ENCODE data around the gene CLEC4A. TPM values are rescaled to one million over a fixed set of nuclear protein-coding genes. Genes with fewer than 3 reads are reported as not detected.
"Not testable (repeated sequence)": the region's sequence is repeated elsewhere in the genome, so short reads cannot be mapped to it uniquely, and the experiment has no call there.

CLEC4A gene
- total RNA-seq, 4 donors from 2014 or later: 0.62 to 11.6 (median 2.4) TPM

GRCh38 chr12:8080120-8080519 is 43.3 kb upstream of the CLEC4A start:
- DNase-seq (ENCODE audit: low spot score in 2 of 2): no peak
- TF ChIP-seq, protein P1, sequence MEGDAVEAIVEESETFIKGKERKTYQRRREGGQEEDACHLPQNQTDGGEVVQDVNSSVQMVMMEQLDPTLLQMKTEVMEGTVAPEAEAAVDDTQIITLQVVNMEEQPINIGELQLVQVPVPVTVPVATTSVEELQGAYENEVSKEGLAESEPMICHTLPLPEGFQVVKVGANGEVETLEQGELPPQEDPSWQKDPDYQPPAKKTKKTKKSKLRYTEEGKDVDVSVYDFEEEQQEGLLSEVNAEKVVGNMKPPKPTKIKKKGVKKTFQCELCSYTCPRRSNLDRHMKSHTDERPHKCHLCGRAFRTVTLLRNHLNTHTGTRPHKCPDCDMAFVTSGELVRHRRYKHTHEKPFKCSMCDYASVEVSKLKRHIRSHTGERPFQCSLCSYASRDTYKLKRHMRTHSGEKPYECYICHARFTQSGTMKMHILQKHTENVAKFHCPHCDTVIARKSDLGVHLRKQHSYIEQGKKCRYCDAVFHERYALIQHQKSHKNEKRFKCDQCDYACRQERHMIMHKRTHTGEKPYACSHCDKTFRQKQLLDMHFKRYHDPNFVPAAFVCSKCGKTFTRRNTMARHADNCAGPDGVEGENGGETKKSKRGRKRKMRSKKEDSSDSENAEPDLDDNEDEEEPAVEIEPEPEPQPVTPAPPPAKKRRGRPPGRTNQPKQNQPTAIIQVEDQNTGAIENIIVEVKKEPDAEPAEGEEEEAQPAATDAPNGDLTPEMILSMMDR (IDR thresholded peaks at IDR 0.05): no peak
- no peak for TF ChIP-seq POLR2A (IDR thresholded peaks at IDR 0.05)
- intact Hi-C loops (cut with DNase I; ENCODE audit: low total_unique reads): no loop called here
- H3K4me3 ChIP-seq (ENCODE audit: low read depth, poor library complexity, severe bottlenecking): no peak overlapping the region

DNA sequence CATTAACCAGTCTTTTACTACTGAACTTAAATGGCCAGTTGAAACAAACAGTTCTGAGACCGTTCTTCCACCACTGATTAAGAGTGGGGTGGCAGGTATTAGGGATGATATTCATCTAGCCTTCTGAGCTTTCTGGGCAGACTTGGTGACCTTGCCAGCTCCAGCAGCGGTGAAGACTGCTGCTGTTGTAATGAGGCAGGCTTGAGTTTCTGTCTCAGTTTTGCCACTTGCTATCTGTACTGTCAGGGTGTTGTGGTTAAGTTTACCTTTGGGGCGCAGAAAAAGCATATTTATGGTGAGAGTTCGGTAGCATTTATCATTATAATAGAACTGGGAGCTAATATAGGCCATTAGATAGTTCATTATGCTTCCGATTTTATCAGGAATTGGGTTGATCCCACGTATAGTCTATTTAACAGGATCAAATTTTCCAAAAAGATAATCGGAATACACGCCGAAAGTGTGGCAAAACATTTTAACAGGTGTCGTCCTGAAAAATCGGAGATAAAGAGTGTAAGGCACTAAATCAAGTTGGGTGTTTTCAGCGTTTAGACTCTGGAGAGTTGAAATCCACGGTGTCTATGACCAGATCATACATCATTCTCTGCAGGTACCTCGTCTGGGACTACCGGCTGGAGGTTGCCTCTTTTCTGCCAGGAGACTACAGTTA is 42.0 kb upstream of the CLEC4A start:
- no peak for DNase-seq (ENCODE audit: low spot score in 2 of 2)
- TF ChIP-seq POLR2A (IDR thresholded peaks at IDR 0.05): no peak
- TF ChIP-seq, protein P1 (IDR thresholded peaks at IDR 0.05): no peak
- H3K4me3 ChIP-seq (ENCODE audit: low read depth, poor library complexity, severe bottlenecking): peak overlapping the region; percentile 53
- WGBS, 2 donors: 1 to 2% methylated on average over 15 of the region's 15 CpGs
- intact Hi-C loops (cut with DNase I; ENCODE audit: low total_unique reads): no loop called here

DNA sequence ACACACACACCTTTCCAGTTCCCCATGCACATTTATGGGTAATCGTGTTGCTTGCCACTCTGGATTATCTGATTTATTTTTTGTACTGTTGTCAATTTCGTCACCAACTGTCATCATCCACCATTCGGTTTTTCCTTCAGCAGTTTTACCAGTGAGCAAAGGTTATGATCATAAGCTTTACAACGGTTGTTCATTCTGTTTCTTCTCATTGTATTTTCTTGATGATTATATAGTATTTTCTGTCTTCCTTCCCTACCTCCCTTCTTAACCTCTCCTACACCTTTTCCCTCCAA is 40.7 kb upstream of the CLEC4A start:
- TF ChIP-seq, protein P1 (IDR thresholded peaks at IDR 0.05): no peak
- TF ChIP-seq POLR2A (IDR thresholded peaks at IDR 0.05): no peak
- H3K4me3 ChIP-seq (ENCODE audit: low read depth, poor library complexity, severe bottlenecking): peak overlapping the region; percentile 81
- DNase-seq (ENCODE audit: low spot score in 2 of 2): no peak
- WGBS, 2 donors: 2 to 3% methylated on average over 4 of the region's 4 CpGs
- intact Hi-C loops (cut with DNase I; ENCODE audit: low total_unique reads): no loop called here

DNA sequence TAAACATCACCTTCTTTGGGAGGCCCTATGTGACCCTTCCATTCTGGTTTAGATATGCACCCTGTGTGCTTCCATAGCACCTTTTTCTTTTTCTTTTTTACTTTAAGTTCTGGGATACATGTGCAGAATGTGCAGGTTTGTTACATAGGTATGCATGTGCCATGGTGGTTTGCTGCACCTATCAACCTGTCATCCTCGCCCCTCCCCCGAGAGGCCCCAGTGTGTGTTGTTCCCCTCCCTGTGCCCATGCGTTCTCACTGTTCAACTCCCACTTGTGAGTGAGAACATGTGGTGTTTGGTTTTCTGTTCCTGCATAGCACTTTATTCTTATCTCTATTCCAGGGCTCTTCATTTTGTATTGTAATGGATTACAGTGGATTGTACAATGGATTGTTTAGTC is 39.1 kb upstream of the CLEC4A start:
- 75 to 79% methylated on average over 3 of the region's 3 CpGs for WGBS, 2 donors
- intact Hi-C loops (cut with DNase I; ENCODE audit: low total_unique reads); DNase-seq (ENCODE audit: low spot score in 2 of 2); H3K4me3 ChIP-seq (ENCODE audit: low read depth, poor library complexity, severe bottlenecking): not testable (repeated sequence)

GRCh38 chr12:8087666-8088065 is 35.8 kb upstream of the CLEC4A start:
- intact Hi-C loops (cut with DNase I; ENCODE audit: low total_unique reads): loop anchor here (2.0 kb wide), 1 partner anchor 33 kb away; no protein-coding TSS in a partner anchor
- 90 to 93% methylated on average over 2 of the region's 2 CpGs for WGBS, 2 donors
- H3K4me3 ChIP-seq (ENCODE audit: low read depth, poor library complexity, severe bottlenecking): no peak overlapping the region
- TF ChIP-seq, protein P1 (IDR thresholded peaks at IDR 0.05): no peak
- no peak for TF ChIP-seq POLR2A (IDR thresholded peaks at IDR 0.05)
- no peak for DNase-seq (ENCODE audit: low spot score in 2 of 2)

DNA sequence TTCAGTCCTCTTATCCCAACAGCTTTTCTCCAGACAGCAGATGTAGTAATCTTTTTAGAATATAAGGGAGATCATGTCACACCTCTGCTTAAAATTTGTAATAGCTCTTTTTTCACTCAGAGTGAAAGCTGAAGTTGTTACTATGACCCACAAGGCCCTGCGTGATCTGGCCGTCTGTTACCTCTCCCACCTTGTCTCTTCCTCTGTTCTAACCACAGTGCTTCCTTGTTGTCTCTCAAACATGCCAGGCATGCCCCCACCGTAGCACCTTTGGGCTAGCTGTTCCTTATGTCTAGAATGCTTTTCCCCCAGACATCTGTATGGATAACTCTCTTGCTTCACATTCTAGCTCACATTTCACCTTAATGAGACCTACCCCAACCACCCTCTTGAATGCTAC is 34.8 kb upstream of the CLEC4A start:
- TF ChIP-seq, protein P1 (IDR thresholded peaks at IDR 0.05): no peak
- no peak for TF ChIP-seq POLR2A (IDR thresholded peaks at IDR 0.05)
- DNase-seq (ENCODE audit: low spot score in 2 of 2): no peak
- H3K4me3 ChIP-seq (ENCODE audit: low read depth, poor library complexity, severe bottlenecking): no peak overlapping the region
- 65 to 79% methylated on average over 3 of the region's 3 CpGs for WGBS, 2 donors
- intact Hi-C loops (cut with DNase I; ENCODE audit: low total_unique reads): loop anchor here (2.0 kb wide), 1 partner anchor 34 kb away; no protein-coding TSS in a partner anchor

DNA sequence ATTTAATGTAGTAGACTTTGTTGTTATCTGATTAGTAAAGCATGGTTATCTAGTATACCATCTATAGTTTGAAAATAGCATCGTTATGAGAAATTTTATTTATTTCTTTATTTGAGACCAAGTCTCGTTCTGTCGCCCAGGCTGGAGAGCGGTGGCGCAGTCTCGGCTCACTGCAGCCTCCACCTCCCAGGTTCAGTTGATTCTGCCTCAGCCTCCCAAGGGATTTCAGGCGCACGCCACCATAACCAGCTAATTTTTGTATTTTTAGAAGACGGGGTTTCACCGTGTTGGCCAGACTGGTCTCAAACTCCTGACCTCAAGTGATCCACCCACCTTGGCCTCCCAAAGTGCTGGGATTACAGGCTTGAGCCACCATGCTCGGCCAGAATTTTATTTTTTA is 34.1 kb upstream of the CLEC4A start:
- 89 to 92% methylated on average over 11 of the region's 11 CpGs for WGBS, 2 donors
- not testable (repeated sequence) for DNase-seq (ENCODE audit: low spot score in 2 of 2); H3K4me3 ChIP-seq (ENCODE audit: low read depth, poor library complexity, severe bottlenecking)
- intact Hi-C loops (cut with DNase I; ENCODE audit: low total_unique reads): loop anchor here (2.0 kb wide), 1 partner anchor 34 kb away; no protein-coding TSS in a partner anchor
